K562 (cell line): ENCODE data around the gene CEMP1. TPM values are rescaled to one million over a fixed set of nuclear protein-coding genes. Genes with fewer than 3 reads are reported as not detected.

Source experiments
- CBX2 ChIP-seq: fragments of 200-600 bp; sonication (generic); IDR thresholded peaks from one replicate; pipeline ENCODE4 v1.6.1; 2012; ENCODE audit warnings: mild to moderate bottlenecking, low read length, inconsistent platforms; ENCODE audit not compliant: insufficient read depth, poor library complexity, severe bottlenecking
- CTCF ChIP-seq, 3 experiments: IDR thresholded peaks in 2 of 3; conservative IDR thresholded peaks in 1 of 3; 2 replicates each; pipeline ENCODE4 v1.5.1; 2011 to 2012; ENCODE audit warnings: low read length in 3 of 3, mild to moderate bottlenecking in 3 of 3, control low read depth in 2 of 3, improper control_type of control experiment in 1 of 3, inconsistent platforms in 1 of 3, low read depth in 1 of 3, mixed read lengths in 1 of 3, moderate library complexity in 1 of 3; ENCODE audit not compliant: insufficient read depth in 2 of 3
- DDX20 ChIP-seq: fragments of 450-650 bp; IDR thresholded peaks from 2 replicates; pipeline ENCODE4 v1.6.1; 2016; ENCODE audit warnings: missing genetic modification characterization, low read depth, mild to moderate bottlenecking, missing compliant biosample characterization, moderate library complexity
- FOXJ3 ChIP-seq: sonication (generic); formaldehyde crosslinking; IDR thresholded peaks from 2 replicates; pipeline ENCODE4 v1.4.0; 2020; ENCODE audit warnings: mild to moderate bottlenecking, missing genetic modification reagents
- PCBP2 ChIP-seq: fragments of 200-400 bp; formaldehyde crosslinking; IDR thresholded peaks from 2 replicates; pipeline ENCODE4 v1.6.1; 2018; ENCODE audit warnings: low read length, low read depth, mild to moderate bottlenecking, moderate library complexity; ENCODE audit not compliant: poor library complexity, severe bottlenecking
- RBFOX2 ChIP-seq: fragments of 200-400 bp; formaldehyde crosslinking; IDR thresholded peaks from 2 replicates; pipeline ENCODE4 v1.6.1; 2017; ENCODE audit warnings: low read depth, mild to moderate bottlenecking, low read length, moderate library complexity
- RBM14 ChIP-seq: fragments of 200-400 bp; formaldehyde crosslinking; IDR thresholded peaks from 2 replicates; pipeline ENCODE4 v1.6.1; 2018; ENCODE audit warnings: low read depth, mild to moderate bottlenecking, low read length, moderate library complexity, borderline replicate concordance; ENCODE audit not compliant: insufficient read depth
- SMAD1 ChIP-seq: fragments of 150-350 bp; IDR thresholded peaks from 2 replicates; pipeline ENCODE4 v1.6.1; 2014; ENCODE audit warnings: low read length, low read depth; ENCODE audit not compliant: partially characterized antibody
- SRSF9 ChIP-seq: fragments of 200-400 bp; formaldehyde crosslinking; IDR thresholded peaks from 2 replicates; pipeline ENCODE4 v1.6.1; 2017; ENCODE audit warnings: low read depth, low read length, borderline replicate concordance
- TCF7 ChIP-seq: sonication (generic); IDR thresholded peaks from 2 replicates; pipeline ENCODE4 v1.6.1; 2016; ENCODE audit warnings: antibody characterized with exemption, borderline replicate concordance
- ZFPM2 ChIP-seq: fragments of 250-450 bp; sonication (Bioruptor Pico); IDR thresholded peaks from 2 replicates; pipeline ENCODE4 v1.5.1; 2022; ENCODE audit warnings: mild to moderate bottlenecking
- ZHX1 ChIP-seq: fragments of 150-350 bp; conservative IDR thresholded peaks from 2 replicates; pipeline ENCODE4 v1.6.1; 2014; ENCODE audit warnings: low read length
- ZNF277 ChIP-seq: fragments of 250-450 bp; sonication (Bioruptor Pico); IDR thresholded peaks from 2 replicates; pipeline ENCODE4 v1.8.0; 2022; ENCODE audit warnings: inconsistent platforms, mild to moderate bottlenecking, moderate library complexity, borderline replicate concordance
- ZNF324 ChIP-seq: fragments of 250-450 bp; sonication (Bioruptor Pico); IDR thresholded peaks from 2 replicates; pipeline ENCODE4 v1.4.0; 2020; ENCODE audit warnings: mild to moderate bottlenecking
- ZNF518B ChIP-seq: fragments of 250-450 bp; sonication (Bioruptor Pico); IDR thresholded peaks from 2 replicates; pipeline ENCODE4 v1.5.0; 2021; ENCODE audit warnings: mild to moderate bottlenecking, moderate library complexity
- ZNF75A ChIP-seq: fragments of 450-650 bp; formaldehyde crosslinking; IDR thresholded peaks from 2 replicates; pipeline ENCODE4 v1.4.0; 2020; ENCODE audit warnings: mild to moderate bottlenecking
- ZZZ3 ChIP-seq: fragments of 450-650 bp; IDR thresholded peaks from 2 replicates; pipeline ENCODE4 v1.6.1; 2016; ENCODE audit warnings: antibody characterized with exemption, mild to moderate bottlenecking, moderate library complexity
- polyA plus RNA-seq, 8 experiments: library from polyadenylated mRNA; depleted of rRNA in 4 of 8; stranded (reverse) in 5 of 8; unstranded in 3 of 8; fragments of >200 nt; fragmentation: Nextera tagmentation in 2 of 8; fragmentation: Illumina TruSeq in 1 of 8; extraction: Ambion mirVana in 2 of 8; extraction: Trizol in 1 of 8; gene quantifications; 2 replicates each; pipeline versions ENCODE4 v1.2.1 to v1.2.3, GENCODE V29; 2011 to 2014; ENCODE audit warnings: inconsistent platforms in 1 of 8, missing spikeins in 1 of 8
- total RNA-seq, 7 experiments: library from RNA; depleted of rRNA in 6 of 7; stranded (reverse); fragments of >200 nt in 6 of 7; fragmentation: Illumina TruSeq in 2 of 7; extraction: Trizol in 2 of 7; gene quantifications; 2 replicates each; pipeline versions ENCODE4 v1.2.1 to v1.2.3, GENCODE V29; 2011 to 2021; ENCODE audit warnings: low replicate concordance in 1 of 7

Gene CEMP1
- total and polyA plus RNA-seq, 9 of the 15 experiments (the other 6 are each of a cell fraction or from before 2014, with no cell fraction given) = 0.05 to 0.45 TPM; not detected in 7

- TF ChIP-seq ZNF518B (CRISPR knock-in tag) (no peak), RBM14 (no peak), SMAD1 (no peak), DDX20 (tag) (no peak), ZNF277 (no peak), RBFOX2 (peak; percentile 75), CBX2 (no peak), ZHX1 (no peak), CTCF (IDR thresholded peaks at IDR 0.05 in 2 of 3, conservative IDR thresholded peaks at IDR 0.05 in 1 of 3; ENCODE audit: insufficient read depth in 2 of 3, low read depth in 1 of 3, low read length in 3 of 3) (no peak), SRSF9 (no peak), ZZZ3 (no peak), FOXJ3 (CRISPR knock-in tag) (no peak), ZFPM2 (CRISPR knock-in tag) (peak; percentile 13; the same call in 1 of the 2 replicates), PCBP2 (no peak), TCF7 (no peak), ZNF75A (CRISPR knock-in tag) (no peak), ZNF324 (CRISPR knock-in tag) (no peak)
Observed at GRCh38 chr16:2531696-2532493, 687 bp upstream of the CEMP1 start (continued).
